Fibroblast of lung (primary cell): ENCODE data around the gene A1BG.

ENCODE experiments used
- CTCF ChIP-seq, 2 donors: IDR thresholded peaks in 1 of 2; conservative IDR thresholded peaks in 1 of 2; 1 replicate in 1 of 2; 2 replicates in 1 of 2; pipeline ENCODE4 v1.5.1; 2011 to 2012; ENCODE audit warnings: low read length in 2 of 2, control low read depth in 1 of 2, inconsistent platforms in 1 of 2, low read depth in 1 of 2, mild to moderate bottlenecking in 1 of 2
- EZH2 ChIP-seq: IDR thresholded peaks from 2 replicates; pipeline ENCODE4 v1.5.1; 2012; ENCODE audit warnings: low read length, control low read depth, mild to moderate bottlenecking; ENCODE audit errors: missing control alignments

- TF ChIP-seq EZH2 (no peak), CTCF (conservative IDR thresholded peaks at IDR 0.05 in 1 of 2, IDR thresholded peaks at IDR 0.05 in 1 of 2; ENCODE audit: low read depth in 1 of 2, low read length in 2 of 2) (no peak)
These were observed 26.9 kb upstream of the A1BG start for GRCh38 chr19:58380037-58380661.
